Caco-2 (cell line): ENCODE measurements around the gene ZIM2. TPM values are rescaled to one million over a fixed set of nuclear protein-coding genes. Genes with fewer than 3 reads are reported as not detected.

Experiments used
- BruUV-seq: library from RNA; stranded (reverse); fragments of 400-500 nt; replicated peaks from 2 replicates; lab custom pipeline; 2021; lab: Mats Ljungman, UMichigan
- CTCF ChIA-PET: fragments of 300-600 bp; sonication (Branson Sonifier 250); formaldehyde crosslinking; loops from one replicate; lab custom pipeline; 2022; ENCODE audit warnings: antibody characterized with exemption; lab: Charles Lee
- POLR2A ChIA-PET: fragments of 300-600 bp; sonication (Branson Sonifier 250); formaldehyde crosslinking; loops from one replicate; lab custom pipeline; 2022; ENCODE audit warnings: antibody characterized with exemption; lab: Charles Lee
- DNase-seq, 2 experiments: peaks; one replicate each; pipeline versions ENCODE4 v3.0.0 to v3.0.0-alpha.2; 2020 to 2022
- H3K27me3 ChIP-seq: replicated peaks from 2 replicates; pipeline ENCODE4 v1.6.0; 2011; ENCODE audit warnings: low read length; ENCODE audit not compliant: control insufficient read depth, insufficient read depth
- H3K36me3 ChIP-seq: 2 replicates; pipeline ENCODE4 v1.5.1; 2011; ENCODE audit warnings: low read length; ENCODE audit not compliant: control insufficient read depth, insufficient read depth
- H3K4me1 ChIP-seq: fragments of 250-450 bp; sonication (Bioruptor Pico); 2 replicates; pipeline ENCODE4 v1.5.1; 2020; ENCODE audit warnings: mild to moderate bottlenecking
- H3K4me3 ChIP-seq: 2 replicates; pipeline ENCODE4 v1.5.1; 2011; ENCODE audit warnings: low read depth, mild to moderate bottlenecking, control low read depth, low read length
- H3K9me3 ChIP-seq: fragments of 250-450 bp; sonication (Bioruptor Pico); 2 replicates; pipeline ENCODE4 v1.5.1; 2020; ENCODE audit warnings: mild to moderate bottlenecking, moderate library complexity
- H3K27ac Mint-ChIP-seq: one replicate; pipeline ENCODE4 v1.8.0; 2022; ENCODE audit warnings: mixed read lengths; ENCODE audit not compliant: unreplicated experiment
- H3K27me3 Mint-ChIP-seq: one replicate; pipeline ENCODE4 v1.8.0; 2022; ENCODE audit warnings: mixed read lengths; ENCODE audit not compliant: insufficient read depth, unreplicated experiment
- H3K36me3 Mint-ChIP-seq: one replicate; pipeline ENCODE4 v1.8.0; 2022; ENCODE audit warnings: mild to moderate bottlenecking, mixed read lengths; ENCODE audit not compliant: insufficient read depth, unreplicated experiment
- H3K4me1 Mint-ChIP-seq: one replicate; pipeline ENCODE4 v1.8.0; 2022; ENCODE audit warnings: low read depth, mixed read lengths; ENCODE audit not compliant: unreplicated experiment
- H3K4me3 Mint-ChIP-seq: one replicate; pipeline ENCODE4 v1.8.0; 2022; ENCODE audit warnings: mild to moderate bottlenecking, moderate library complexity, mixed read lengths; ENCODE audit not compliant: unreplicated experiment
- H3K9me3 Mint-ChIP-seq: one replicate; pipeline ENCODE4 v1.8.0; 2022; ENCODE audit warnings: mixed read lengths; ENCODE audit not compliant: unreplicated experiment
- intact Hi-C: fragments of 100-400 bp; cut with micrococcal nuclease; formaldehyde crosslinking; loops from one replicate; pipeline ENCODE4 v1.10.0; 2022; ENCODE audit not compliant: unreplicated experiment
- total RNA-seq: library from RNA; stranded (reverse); gene quantifications from 2 replicates; pipeline ENCODE4 v1.2.3, GENCODE V29; 2022
- TF ChIP-seq, protein P1 (sequence below), 2 experiments: fragments of 200-600 bp in 1 of 2; IDR thresholded peaks; 1 replicate in 1 of 2; 2 replicates in 1 of 2; pipeline versions ENCODE4 v1.5.1 to v1.8.0; 2011 to 2022; ENCODE audit warnings: antibody characterized with exemption in 1 of 2, control low read depth in 1 of 2, inconsistent platforms in 1 of 2, low read depth in 1 of 2, low read length in 1 of 2, mild to moderate bottlenecking in 1 of 2, moderate library complexity in 1 of 2; ENCODE audit not compliant: insufficient read depth in 1 of 2, severe bottlenecking in 1 of 2, unreplicated experiment in 1 of 2

Gene ZIM2
- total RNA-seq, 1 experiment from 2014 or later, result not detected

GRCh38 chr19:56839652-56840450 lies 675 bp downstream of the ZIM2 start:
- ChIA-PET CTCF (no interaction called here), POLR2A (no interaction called here)
- no peak for DNase-seq
- Histone ChIP-seq H3K4me3 (no peak overlapping the region), H3K36me3 (no peaks in the 10 kb centered on the region), H3K4me1 (no peaks in the 10 kb centered on the region), H3K9me3 (peaks cover 25% of the 10 kb centered on the region), H3K27me3 (no peaks in the 10 kb centered on the region)
- peaks cover 26% of the 10 kb centered on the region for H3K9me3 Mint-ChIP-seq
- H3K4me3 Mint-ChIP-seq, result no peak overlapping the region
- H3K36me3 Mint-ChIP-seq, result no peaks in the 10 kb centered on the region
- no peaks in the 10 kb centered on the region for H3K4me1 Mint-ChIP-seq
- H3K27ac Mint-ChIP-seq, result no peak overlapping the region
- TF ChIP-seq, protein P1, sequence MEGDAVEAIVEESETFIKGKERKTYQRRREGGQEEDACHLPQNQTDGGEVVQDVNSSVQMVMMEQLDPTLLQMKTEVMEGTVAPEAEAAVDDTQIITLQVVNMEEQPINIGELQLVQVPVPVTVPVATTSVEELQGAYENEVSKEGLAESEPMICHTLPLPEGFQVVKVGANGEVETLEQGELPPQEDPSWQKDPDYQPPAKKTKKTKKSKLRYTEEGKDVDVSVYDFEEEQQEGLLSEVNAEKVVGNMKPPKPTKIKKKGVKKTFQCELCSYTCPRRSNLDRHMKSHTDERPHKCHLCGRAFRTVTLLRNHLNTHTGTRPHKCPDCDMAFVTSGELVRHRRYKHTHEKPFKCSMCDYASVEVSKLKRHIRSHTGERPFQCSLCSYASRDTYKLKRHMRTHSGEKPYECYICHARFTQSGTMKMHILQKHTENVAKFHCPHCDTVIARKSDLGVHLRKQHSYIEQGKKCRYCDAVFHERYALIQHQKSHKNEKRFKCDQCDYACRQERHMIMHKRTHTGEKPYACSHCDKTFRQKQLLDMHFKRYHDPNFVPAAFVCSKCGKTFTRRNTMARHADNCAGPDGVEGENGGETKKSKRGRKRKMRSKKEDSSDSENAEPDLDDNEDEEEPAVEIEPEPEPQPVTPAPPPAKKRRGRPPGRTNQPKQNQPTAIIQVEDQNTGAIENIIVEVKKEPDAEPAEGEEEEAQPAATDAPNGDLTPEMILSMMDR (IDR thresholded peaks at IDR 0.05; ENCODE audit: insufficient read depth in 1 of 2, low read depth in 1 of 2, low read length in 1 of 2, severe bottlenecking in 1 of 2, unreplicated experiment in 1 of 2), result no peak
- H3K27me3 Mint-ChIP-seq, result no peaks in the 10 kb centered on the region
- no TSS peak for BruUV-seq
- intact Hi-C loops, result no loop called here

DNA sequence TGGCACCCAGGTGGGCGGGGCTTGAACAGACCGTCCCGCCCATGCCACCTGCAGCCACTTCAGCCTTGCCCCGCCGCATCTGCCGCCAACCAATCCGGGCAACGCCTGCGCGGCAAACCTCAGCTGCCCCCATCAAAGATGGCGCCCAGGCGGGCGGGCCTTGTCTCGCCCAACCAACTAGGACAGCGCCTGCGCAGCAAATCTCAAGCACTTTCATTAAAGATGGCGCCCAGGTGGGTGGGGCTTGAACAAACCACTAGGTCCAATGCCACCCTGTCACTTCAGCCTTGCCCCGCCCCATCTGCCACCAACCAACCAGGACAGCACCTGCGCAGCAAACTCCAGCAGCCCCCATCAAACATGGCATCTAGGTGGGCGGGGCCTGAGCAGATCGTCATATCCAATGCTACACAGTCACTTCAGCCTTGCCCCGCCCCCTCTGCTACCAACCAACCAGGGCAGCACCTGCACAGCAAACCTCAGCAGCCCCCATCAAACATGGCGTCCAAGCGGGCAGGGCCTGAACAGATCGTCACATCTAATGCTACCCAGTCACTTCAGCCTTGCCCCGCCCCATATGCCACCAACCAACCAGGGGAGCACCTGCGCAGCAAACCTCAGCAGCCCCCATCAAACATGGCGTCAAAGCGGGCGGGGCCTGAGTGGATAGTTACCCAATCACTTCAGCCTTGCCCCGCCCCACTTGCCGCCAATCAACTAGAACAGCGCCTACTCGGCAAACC lies 1.4 kb downstream of the ZIM2 start:
- Mint-ChIP-seq H3K4me3 (no peak overlapping the region), H3K36me3 (no peaks in the 10 kb centered on the region), H3K27me3 (no peaks in the 10 kb centered on the region), H3K4me1 (no peaks in the 10 kb centered on the region), H3K9me3 (peaks cover 30% of the 10 kb centered on the region), H3K27ac (no peak overlapping the region)
- no peaks in the 10 kb centered on the region for H3K4me1 ChIP-seq
- DNase-seq, result no peak
- POLR2A ChIA-PET, result no interaction called here
- no peak overlapping the region for H3K4me3 ChIP-seq
- H3K27me3 ChIP-seq, result no peaks in the 10 kb centered on the region
- H3K36me3 ChIP-seq, result no peaks in the 10 kb centered on the region
- TF ChIP-seq, protein P1 (IDR thresholded peaks at IDR 0.05; ENCODE audit: insufficient read depth in 1 of 2, low read depth in 1 of 2, low read length in 1 of 2, severe bottlenecking in 1 of 2, unreplicated experiment in 1 of 2), result no peak
- BruUV-seq, result no TSS peak
- CTCF ChIA-PET, result no interaction called here
- intact Hi-C loops, result no loop called here
- H3K9me3 ChIP-seq, result peaks cover 25% of the 10 kb centered on the region

DNA sequence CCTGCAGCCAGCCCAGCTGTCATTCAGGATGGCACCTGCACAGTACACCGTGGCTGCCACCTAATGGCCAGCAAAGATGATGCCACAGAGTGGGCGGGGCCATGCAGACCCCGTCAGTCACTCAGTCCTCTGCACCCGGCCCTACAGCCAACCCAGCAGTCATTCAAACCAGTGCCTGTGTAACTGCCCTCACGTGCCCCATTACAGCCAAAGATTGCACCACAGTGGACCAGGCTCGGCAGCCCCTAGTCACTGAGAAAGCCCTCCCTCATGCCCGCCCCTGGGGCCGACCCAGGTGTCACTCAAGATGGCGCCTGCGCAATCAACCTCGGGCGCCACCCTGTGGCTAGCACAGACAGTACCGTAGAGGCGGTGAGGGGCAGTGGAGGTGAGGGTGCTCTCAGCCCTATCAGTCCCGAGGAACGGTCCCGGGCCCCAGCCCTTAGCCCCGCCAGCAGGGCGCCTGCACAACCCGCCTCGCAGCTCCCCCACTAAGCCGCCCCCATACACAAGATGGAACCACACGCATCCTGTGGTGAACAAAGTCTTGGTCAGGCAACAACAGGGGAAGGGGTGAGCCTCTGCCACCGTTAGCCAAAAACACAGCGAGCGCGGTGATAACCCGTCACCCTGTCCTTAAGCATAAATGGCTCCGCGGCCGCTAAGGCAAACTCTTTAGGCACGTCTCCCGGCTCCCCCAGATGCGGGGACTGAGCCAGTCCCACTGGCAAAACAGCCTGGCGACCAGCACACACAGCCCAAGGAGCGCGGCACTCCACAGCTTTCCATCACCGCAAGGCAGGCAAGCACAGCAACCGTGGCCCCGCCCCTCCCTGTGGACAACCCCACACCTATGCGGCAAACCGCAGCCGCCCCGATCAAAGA lies 2.3 kb downstream of the ZIM2 start:
- Mint-ChIP-seq H3K4me1 (no peaks in the 10 kb centered on the region), H3K36me3 (no peaks in the 10 kb centered on the region), H3K9me3 (peaks cover 35% of the 10 kb centered on the region), H3K27me3 (no peaks in the 10 kb centered on the region), H3K4me3 (no peak overlapping the region), H3K27ac (no peak overlapping the region)
- DNase-seq, result no peak
- Histone ChIP-seq H3K9me3 (peaks cover 21% of the 10 kb centered on the region), H3K27me3 (no peaks in the 10 kb centered on the region), H3K4me3 (no peak overlapping the region), H3K4me1 (no peaks in the 10 kb centered on the region), H3K36me3 (no peaks in the 10 kb centered on the region)
- ChIA-PET POLR2A (no interaction called here), CTCF (no interaction called here)
- TF ChIP-seq, protein P1 (IDR thresholded peaks at IDR 0.05; ENCODE audit: insufficient read depth in 1 of 2, low read depth in 1 of 2, low read length in 1 of 2, severe bottlenecking in 1 of 2, unreplicated experiment in 1 of 2), result no peak
- intact Hi-C loops, result no loop called here
- BruUV-seq, result no TSS peak
